GM12878 (cell line): ENCODE measurements around the gene GRIPAP1. TPM values are rescaled to one million over a fixed set of nuclear protein-coding genes. Genes with fewer than 3 reads are reported as not detected.

Experiments used
- ATAC-seq: fragments of 200-7000 bp; cut with Tn5 transposase; 3 replicates; pipeline ENCODE4 v1.9.1; 2020; ENCODE audit warnings: mild to moderate bottlenecking, moderate library complexity
- BruUV-seq: library from RNA; stranded (reverse); fragments of 400-500 nt; replicated peaks from 2 replicates; lab custom pipeline; 2021; lab: Mats Ljungman, UMichigan
- CTCF ChIA-PET: fragments of 300-600 bp; sonication (Branson Sonifier 250); formaldehyde crosslinking; extraction: SDS; loops from one replicate; lab custom pipeline; 2021; ENCODE audit warnings: inconsistent platforms; lab: Yijun Ruan, JAX
- POLR2A ChIA-PET: fragments of 350-600 bp; formaldehyde crosslinking; extraction: SDS; loops from one replicate; lab custom pipeline; 2021; ENCODE audit warnings: inconsistent platforms; lab: Charles Lee
- RAD21 ChIA-PET: fragments of 300-600 bp; sonication (Branson Sonifier 250); formaldehyde crosslinking; loops from one replicate; lab custom pipeline; 2023; ENCODE audit warnings: antibody characterized with exemption; ENCODE audit not compliant: unreplicated experiment; lab: Charles Lee
- SMC1A ChIA-PET: fragments of 300-600 bp; sonication (Branson Sonifier 250); formaldehyde crosslinking; loops from one replicate; lab custom pipeline; 2023; ENCODE audit not compliant: unreplicated experiment, uncharacterized antibody; lab: Charles Lee
- DNase-seq: peaks from one replicate; pipeline ENCODE4 v3.0.0-alpha.2; 2011; ENCODE audit warnings: low read depth, low spot score
- FAIRE-seq: peaks from 3 replicates; lab custom pipeline; 2011; peaks lifted over from hg19 to GRCh38; lab: Jason Lieb, UNC
- H2AFZ ChIP-seq: 2 replicates; pipeline ENCODE4 v1.6.0; 2011; ENCODE audit warnings: low read depth, low read length, control low read depth; ENCODE audit not compliant: control insufficient read depth
- H3K27ac ChIP-seq: 2 replicates; pipeline ENCODE4 v1.5.1; 2011; ENCODE audit warnings: control low read depth; ENCODE audit not compliant: control insufficient read depth, insufficient read depth
- H3K27me3 ChIP-seq, 2 experiments: replicated peaks in 1 of 2; 2 replicates each; pipeline versions ENCODE4 v1.6.0 to v1.6.1; 2011; ENCODE audit warnings: low read length in 1 of 2; ENCODE audit not compliant: control insufficient read depth in 2 of 2, insufficient read depth in 2 of 2
- H3K36me3 ChIP-seq, 2 experiments: 2 replicates each; pipeline ENCODE4 v1.5.1; 2011; ENCODE audit warnings: low read length in 1 of 2; ENCODE audit not compliant: control insufficient read depth in 2 of 2, insufficient read depth in 2 of 2
- H3K4me1 ChIP-seq: 2 replicates; pipeline ENCODE4 v1.6.1; 2011; ENCODE audit warnings: mild to moderate bottlenecking, low read length, moderate library complexity, mixed read lengths; ENCODE audit not compliant: control insufficient read depth, insufficient read depth
- H3K4me2 ChIP-seq: 2 replicates; pipeline ENCODE4 v1.6.0; 2011; ENCODE audit warnings: control low read depth; ENCODE audit not compliant: control insufficient read depth, insufficient read depth
- H3K4me3 ChIP-seq: fragments of 200-600 bp; sonication (generic); 2 replicates; pipeline ENCODE4 v1.5.1; 2016
- H3K79me2 ChIP-seq: 2 replicates; pipeline ENCODE4 v1.6.0; 2011; ENCODE audit warnings: low read length; ENCODE audit not compliant: control insufficient read depth, insufficient read depth
- H3K9ac ChIP-seq: 2 replicates; pipeline ENCODE4 v1.8.0; 2011; ENCODE audit warnings: low read length, control low read depth, mixed read lengths; ENCODE audit not compliant: control insufficient read depth, insufficient read depth
- H3K9me3 ChIP-seq: replicated peaks from 3 replicates; pipeline ENCODE4 v1.5.1; 2011; ENCODE audit warnings: mild to moderate bottlenecking, low read length; ENCODE audit not compliant: control insufficient read depth, insufficient read depth
- H4K20me1 ChIP-seq: 2 replicates; pipeline ENCODE4 v1.6.0; 2011; ENCODE audit not compliant: control insufficient read depth, insufficient read depth
- EP300 ChIP-seq, 2 experiments: fragments of 150-350 bp in 1 of 2; IDR thresholded peaks; 2 replicates each; pipeline ENCODE4 v1.6.1; 2011 to 2012; ENCODE audit warnings: low read depth in 2 of 2, low read length in 2 of 2, borderline replicate concordance in 1 of 2, improper control_type of control experiment in 1 of 2, inconsistent platforms in 1 of 2; ENCODE audit not compliant: control insufficient read depth in 1 of 2
- HDAC6 ChIP-seq: fragments of 200-600 bp; sonication (generic); IDR thresholded peaks from one replicate; pipeline ENCODE4 v1.8.0; 2017; ENCODE audit warnings: antibody characterized with exemption; ENCODE audit not compliant: unreplicated experiment
- JUNB ChIP-seq: IDR thresholded peaks from 2 replicates; pipeline ENCODE4 v1.6.1; 2016; ENCODE audit warnings: antibody characterized with exemption, mild to moderate bottlenecking
- MYB ChIP-seq: fragments of 150-350 bp; IDR thresholded peaks from 2 replicates; pipeline ENCODE4 v1.6.1; 2014; ENCODE audit warnings: mild to moderate bottlenecking, low read depth, low read length, borderline replicate concordance
- NBN ChIP-seq: fragments of 450-650 bp; IDR thresholded peaks from 2 replicates; pipeline ENCODE4 v1.6.1; 2016
- RAD21 ChIP-seq: IDR thresholded peaks from 2 replicates; pipeline ENCODE4 v1.6.1; 2011; ENCODE audit warnings: mild to moderate bottlenecking, low read depth, low read length, moderate library complexity; ENCODE audit not compliant: insufficient read depth
- RELA ChIP-seq: fragments of 450-650 bp; IDR thresholded peaks from 2 replicates; pipeline ENCODE4 v1.8.0; 2014; ENCODE audit warnings: borderline replicate concordance; ENCODE audit not compliant: partially characterized antibody
- SMARCA5 ChIP-seq: fragments of 450-650 bp; IDR thresholded peaks from 2 replicates; pipeline ENCODE4 v1.6.1; 2017; ENCODE audit warnings: mild to moderate bottlenecking
- SREBF2 ChIP-seq: IDR thresholded peaks from 2 replicates; pipeline ENCODE4 v1.6.1; 2012; ENCODE audit warnings: mild to moderate bottlenecking, low read length
- SRF ChIP-seq, 2 experiments: IDR thresholded peaks; 2 replicates each; pipeline ENCODE4 v1.6.1; 2011; ENCODE audit warnings: low read depth in 2 of 2, low read length in 2 of 2, mild to moderate bottlenecking in 1 of 2, moderate library complexity in 1 of 2
- TARDBP ChIP-seq: IDR thresholded peaks from 2 replicates; pipeline ENCODE4 v1.6.1; 2016; ENCODE audit warnings: borderline replicate concordance
- ZNF217 ChIP-seq: fragments of 450-650 bp; IDR thresholded peaks from 2 replicates; pipeline ENCODE4 v1.6.1; 2017; ENCODE audit warnings: antibody characterized with exemption, mild to moderate bottlenecking
- WGBS: methylation state at CpG from one replicate; pipeline ENCODE4 v1.1.6; 2016; ENCODE audit warnings: low lambda C conversion rate; ENCODE audit not compliant: insufficient replicate concordance, insufficient coverage; ENCODE audit errors: missing lambda C conversion rate; 5-methylcytosine and 5-hydroxymethylcytosine counted together
- in situ Hi-C: fragments of 300-500 bp; cut with MboI; formaldehyde crosslinking; loops from 9 replicates; pipeline ENCODE4 v1.14.3; 2018; ENCODE audit warnings: mixed read lengths
- intact Hi-C: fragments of 100-400 bp; cut with micrococcal nuclease; formaldehyde crosslinking; loops from one replicate; pipeline ENCODE4 v1.14.2; 2022; ENCODE audit not compliant: unreplicated experiment
- polyA plus RNA-seq, 11 experiments: library from polyadenylated mRNA; depleted of rRNA in 4 of 11; unstranded in 6 of 11; stranded (reverse) in 5 of 11; fragments of >200 nt; fragmentation: Nextera tagmentation in 4 of 11; fragmentation: Illumina TruSeq in 1 of 11; extraction: Ambion mirVana in 4 of 11; extraction: Trizol in 1 of 11; gene quantifications; 1 replicate in 1 of 11; 2 replicates in 10 of 11; pipeline versions ENCODE4 v1.2.1 to v1.2.3, GENCODE V29; 2011 to 2016; ENCODE audit warnings: inconsistent platforms in 2 of 11, missing spikeins in 2 of 11, low read depth in 1 of 11
- total RNA-seq, 4 experiments: library from RNA; depleted of rRNA in 3 of 4; stranded (reverse); fragments of >200 nt in 3 of 4; fragmentation: Illumina TruSeq in 1 of 4; extraction: Trizol in 1 of 4; gene quantifications; 2 replicates each; pipeline versions ENCODE4 v1.2.1 to v1.2.3, GENCODE V29; 2013 to 2021
- TF ChIP-seq, protein P1 (sequence below): IDR thresholded peaks from 2 replicates; pipeline ENCODE4 v1.6.1; 2012; ENCODE audit warnings: low read depth, low read length, improper control_type of control experiment
- TF ChIP-seq, protein P2 (sequence below): fragments of 450-650 bp; IDR thresholded peaks from 2 replicates; pipeline ENCODE4 v1.6.1; 2016; ENCODE audit warnings: mild to moderate bottlenecking
- TF ChIP-seq, protein P3 (sequence below): fragments of 450-650 bp; IDR thresholded peaks from 2 replicates; pipeline ENCODE4 v1.6.1; 2017; ENCODE audit warnings: mild to moderate bottlenecking
- TF ChIP-seq, protein P4 (sequence below): IDR thresholded peaks from 2 replicates; pipeline ENCODE4 v1.6.1; 2011; ENCODE audit warnings: borderline replicate concordance, low read depth, mild to moderate bottlenecking, moderate library complexity, mixed read lengths, low read length; ENCODE audit not compliant: insufficient read depth; ENCODE audit errors: extremely low read length

The GRIPAP1 gene
- total and polyA plus RNA-seq, 10 of the 15 experiments (the other 5 are each of a cell fraction or from before 2014, with no cell fraction given): 4.2 to 44.7 (median 25.8) TPM

DNA sequence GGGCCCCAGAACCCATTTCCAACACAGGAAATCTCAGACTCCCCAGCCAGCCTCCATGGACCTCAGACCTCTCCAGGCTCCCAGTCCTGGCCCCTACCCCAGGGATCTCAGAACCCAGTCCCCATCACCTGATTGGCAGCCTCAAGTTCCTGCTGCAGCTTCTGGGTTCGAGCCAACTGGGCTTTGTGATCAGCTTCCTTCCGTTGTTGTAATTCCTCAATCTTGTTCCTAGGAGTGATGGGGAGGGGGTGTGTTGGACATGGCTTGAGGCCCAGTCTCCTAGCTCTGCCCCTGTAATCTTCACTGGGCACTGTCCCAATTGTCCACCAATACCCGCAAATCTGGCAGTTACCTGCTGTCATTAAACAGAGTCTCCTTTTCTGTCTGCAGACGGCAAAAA is 12.6 kb downstream of the GRIPAP1 start:
- H3K79me2 ChIP-seq: no peaks in the 10 kb centered on the region
- no peaks in the 10 kb centered on the region for H3K4me1 ChIP-seq
- ATAC-seq: no peak
- in situ Hi-C loops: no loop called here
- ChIA-PET POLR2A (no interaction called here), SMC1A (no interaction called here), RAD21 (no interaction called here), CTCF (no interaction called here)
- H3K4me2 ChIP-seq: no peak overlapping the region
- no peak overlapping the region for H3K9ac ChIP-seq
- peaks cover 0 to 13% of the 10 kb centered on the region in 2 experiments; a peak in 3 of 4 replicates for H3K36me3 ChIP-seq
- no peak overlapping the region for H3K4me3 ChIP-seq
- TF ChIP-seq SRF (IDR thresholded peaks at IDR 0.05; ENCODE audit: low read depth in 2 of 2, low read length in 2 of 2): no peak
- TF ChIP-seq, protein P1, sequence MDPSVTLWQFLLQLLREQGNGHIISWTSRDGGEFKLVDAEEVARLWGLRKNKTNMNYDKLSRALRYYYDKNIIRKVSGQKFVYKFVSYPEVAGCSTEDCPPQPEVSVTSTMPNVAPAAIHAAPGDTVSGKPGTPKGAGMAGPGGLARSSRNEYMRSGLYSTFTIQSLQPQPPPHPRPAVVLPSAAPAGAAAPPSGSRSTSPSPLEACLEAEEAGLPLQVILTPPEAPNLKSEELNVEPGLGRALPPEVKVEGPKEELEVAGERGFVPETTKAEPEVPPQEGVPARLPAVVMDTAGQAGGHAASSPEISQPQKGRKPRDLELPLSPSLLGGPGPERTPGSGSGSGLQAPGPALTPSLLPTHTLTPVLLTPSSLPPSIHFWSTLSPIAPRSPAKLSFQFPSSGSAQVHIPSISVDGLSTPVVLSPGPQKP: no peak
- TF ChIP-seq EP300 (IDR thresholded peaks at IDR 0.05; ENCODE audit: borderline replicate concordance in 1 of 2, control insufficient read depth in 1 of 2, low read depth in 2 of 2, low read length in 2 of 2): no peak
- TF ChIP-seq MYB: no peak
- TF ChIP-seq SREBF2: no peak
- TF ChIP-seq, protein P2, sequence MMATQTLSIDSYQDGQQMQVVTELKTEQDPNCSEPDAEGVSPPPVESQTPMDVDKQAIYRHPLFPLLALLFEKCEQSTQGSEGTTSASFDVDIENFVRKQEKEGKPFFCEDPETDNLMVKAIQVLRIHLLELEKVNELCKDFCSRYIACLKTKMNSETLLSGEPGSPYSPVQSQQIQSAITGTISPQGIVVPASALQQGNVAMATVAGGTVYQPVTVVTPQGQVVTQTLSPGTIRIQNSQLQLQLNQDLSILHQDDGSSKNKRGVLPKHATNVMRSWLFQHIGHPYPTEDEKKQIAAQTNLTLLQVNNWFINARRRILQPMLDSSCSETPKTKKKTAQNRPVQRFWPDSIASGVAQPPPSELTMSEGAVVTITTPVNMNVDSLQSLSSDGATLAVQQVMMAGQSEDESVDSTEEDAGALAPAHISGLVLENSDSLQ: no peak
- TF ChIP-seq RAD21: no peak
- no peak for TF ChIP-seq JUNB
- no peak for TF ChIP-seq HDAC6
- no peak for TF ChIP-seq RELA
- TF ChIP-seq, protein P3, sequence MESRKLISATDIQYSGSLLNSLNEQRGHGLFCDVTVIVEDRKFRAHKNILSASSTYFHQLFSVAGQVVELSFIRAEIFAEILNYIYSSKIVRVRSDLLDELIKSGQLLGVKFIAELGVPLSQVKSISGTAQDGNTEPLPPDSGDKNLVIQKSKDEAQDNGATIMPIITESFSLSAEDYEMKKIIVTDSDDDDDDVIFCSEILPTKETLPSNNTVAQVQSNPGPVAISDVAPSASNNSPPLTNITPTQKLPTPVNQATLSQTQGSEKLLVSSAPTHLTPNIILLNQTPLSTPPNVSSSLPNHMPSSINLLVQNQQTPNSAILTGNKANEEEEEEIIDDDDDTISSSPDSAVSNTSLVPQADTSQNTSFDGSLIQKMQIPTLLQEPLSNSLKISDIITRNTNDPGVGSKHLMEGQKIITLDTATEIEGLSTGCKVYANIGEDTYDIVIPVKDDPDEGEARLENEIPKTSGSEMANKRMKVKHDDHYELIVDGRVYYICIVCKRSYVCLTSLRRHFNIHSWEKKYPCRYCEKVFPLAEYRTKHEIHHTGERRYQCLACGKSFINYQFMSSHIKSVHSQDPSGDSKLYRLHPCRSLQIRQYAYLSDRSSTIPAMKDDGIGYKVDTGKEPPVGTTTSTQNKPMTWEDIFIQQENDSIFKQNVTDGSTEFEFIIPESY: no peak
- no peak for TF ChIP-seq TARDBP
- no peak for TF ChIP-seq SMARCA5
- no peak for TF ChIP-seq NBN
- TF ChIP-seq, protein P4, sequence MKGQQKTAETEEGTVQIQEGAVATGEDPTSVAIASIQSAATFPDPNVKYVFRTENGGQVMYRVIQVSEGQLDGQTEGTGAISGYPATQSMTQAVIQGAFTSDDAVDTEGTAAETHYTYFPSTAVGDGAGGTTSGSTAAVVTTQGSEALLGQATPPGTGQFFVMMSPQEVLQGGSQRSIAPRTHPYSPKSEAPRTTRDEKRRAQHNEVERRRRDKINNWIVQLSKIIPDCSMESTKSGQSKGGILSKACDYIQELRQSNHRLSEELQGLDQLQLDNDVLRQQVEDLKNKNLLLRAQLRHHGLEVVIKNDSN: no peak
- no peak for TF ChIP-seq ZNF217
- intact Hi-C loops: no loop called here
- no peak overlapping the region for H3K27ac ChIP-seq
- BruUV-seq: no TSS peak
- no peaks in the 10 kb centered on the region for H4K20me1 ChIP-seq
- H2AFZ ChIP-seq: no peak overlapping the region
- 70% methylated on average over 4 of the region's 4 CpGs for WGBS
- DNase-seq: no peak
- FAIRE-seq: no peak
- H3K27me3 ChIP-seq: no peaks in the 10 kb centered on the region
- H3K9me3 ChIP-seq: no peaks in the 10 kb centered on the region
